T-helper 2 cell (primary cell): ENCODE results near the gene XIRP2.

Experiments
- DNase-seq, 5 experiments: peaks; one replicate each; pipeline versions ENCODE4 v3.0.0 to v3.0.0-alpha.2; 2012 to 2022
- total RNA-seq, 2 donors: gene quantifications; one replicate each; lab custom pipeline; 2026; lab: John Stamatoyannopoulos, UW

XIRP2 gene, protein sequence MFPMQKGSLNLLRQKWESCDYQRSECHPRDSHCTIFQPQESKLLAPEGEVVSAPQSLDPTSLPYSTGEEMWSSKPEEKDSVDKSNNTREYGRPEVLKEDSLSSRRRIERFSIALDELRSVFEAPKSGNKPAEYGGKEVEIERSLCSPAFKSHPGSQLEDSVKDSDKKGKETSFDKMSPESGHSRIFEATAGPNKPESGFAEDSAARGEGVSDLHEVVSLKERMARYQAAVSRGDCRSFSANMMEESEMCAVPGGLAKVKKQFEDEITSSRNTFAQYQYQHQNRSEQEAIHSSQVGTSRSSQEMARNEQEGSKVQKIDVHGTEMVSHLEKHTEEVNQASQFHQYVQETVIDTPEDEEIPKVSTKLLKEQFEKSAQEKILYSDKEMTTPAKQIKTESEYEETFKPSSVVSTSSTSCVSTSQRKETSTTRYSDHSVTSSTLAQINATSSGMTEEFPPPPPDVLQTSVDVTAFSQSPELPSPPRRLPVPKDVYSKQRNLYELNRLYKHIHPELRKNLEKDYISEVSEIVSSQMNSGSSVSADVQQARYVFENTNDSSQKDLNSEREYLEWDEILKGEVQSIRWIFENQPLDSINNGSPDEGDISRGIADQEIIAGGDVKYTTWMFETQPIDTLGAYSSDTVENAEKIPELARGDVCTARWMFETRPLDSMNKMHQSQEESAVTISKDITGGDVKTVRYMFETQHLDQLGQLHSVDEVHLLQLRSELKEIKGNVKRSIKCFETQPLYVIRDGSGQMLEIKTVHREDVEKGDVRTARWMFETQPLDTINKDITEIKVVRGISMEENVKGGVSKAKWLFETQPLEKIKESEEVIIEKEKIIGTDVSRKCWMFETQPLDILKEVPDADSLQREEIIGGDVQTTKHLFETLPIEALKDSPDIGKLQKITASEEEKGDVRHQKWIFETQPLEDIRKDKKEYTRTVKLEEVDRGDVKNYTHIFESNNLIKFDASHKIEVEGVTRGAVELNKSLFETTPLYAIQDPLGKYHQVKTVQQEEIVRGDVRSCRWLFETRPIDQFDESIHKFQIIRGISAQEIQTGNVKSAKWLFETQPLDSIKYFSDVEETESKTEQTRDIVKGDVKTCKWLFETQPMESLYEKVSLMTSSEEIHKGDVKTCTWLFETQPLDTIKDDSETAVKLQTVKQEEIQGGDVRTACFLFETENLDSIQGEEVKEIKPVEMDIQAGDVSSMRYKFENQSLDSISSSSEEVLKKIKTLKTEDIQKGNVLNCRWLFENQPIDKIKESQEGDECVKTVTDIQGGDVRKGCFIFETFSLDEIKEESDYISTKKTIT (N-terminal part only)
- 0 reads per million in 2 donors for total RNA-seq

DNA sequence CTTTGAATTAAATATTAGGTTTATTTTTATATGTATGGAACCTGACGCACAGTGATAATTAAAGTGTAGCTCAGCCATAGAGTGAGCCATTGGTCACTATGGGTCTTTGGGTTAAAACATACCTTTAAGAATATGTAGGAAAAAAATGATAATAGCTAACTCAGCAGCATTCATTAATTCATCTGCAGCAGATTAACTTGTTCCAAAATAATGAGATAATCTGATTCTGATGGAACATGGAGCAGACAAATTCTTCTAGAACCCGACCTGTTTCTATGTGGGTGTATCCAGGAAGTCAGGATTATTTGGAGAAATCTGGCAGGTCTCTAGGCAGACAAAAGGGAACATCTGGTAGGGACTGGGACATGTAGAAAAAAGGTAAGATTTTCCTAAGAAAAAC, at the start of gene XIRP2:
Gene XIRP2 (plus strand): TSS at position 301 of the 400 bp plus-strand sequence. CDS start 15,003 bp downstream, outside the sequence.
- DNase-seq = no peak

DNA sequence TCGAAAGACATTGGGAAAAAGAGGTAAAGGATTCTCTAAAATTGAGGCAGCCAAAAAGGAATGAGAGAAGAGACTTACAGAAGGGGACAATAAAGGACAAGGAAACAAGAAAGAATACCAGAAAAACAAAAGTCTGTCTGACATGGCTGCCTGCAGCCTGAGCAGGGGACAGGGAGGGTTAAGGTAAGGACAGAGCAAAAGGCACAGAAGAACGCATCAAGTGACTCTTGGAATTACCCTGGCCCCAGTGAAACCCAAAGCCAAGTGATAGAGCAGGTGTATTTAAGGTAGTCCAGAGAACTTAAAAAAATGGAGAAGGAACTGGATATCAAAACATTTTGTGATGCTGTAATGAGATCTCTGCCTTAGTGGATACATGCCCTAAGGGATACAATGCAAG, 47.1 kb upstream of the XIRP2 start:
- DNase-seq = no peak

DNA sequence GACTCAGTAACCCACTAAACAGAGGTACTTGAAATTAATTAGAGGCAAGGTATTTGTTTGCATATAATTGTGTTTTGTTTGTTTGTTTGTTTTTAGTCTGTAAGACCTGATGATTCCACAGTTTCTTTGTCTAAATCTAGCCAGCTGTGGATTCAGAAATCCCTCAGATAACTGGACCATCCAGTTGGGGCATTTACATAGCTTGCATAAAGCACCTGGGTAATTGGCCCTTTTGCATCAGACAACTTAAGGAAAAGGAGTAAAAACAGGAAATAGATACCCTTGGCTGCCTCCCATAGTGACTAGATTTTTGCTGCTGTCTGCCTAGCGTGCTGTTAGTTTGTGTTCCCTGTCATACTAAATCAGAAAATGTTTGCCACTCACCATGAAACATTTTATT, 46.6 kb upstream of the XIRP2 start:
- no peak for DNase-seq

DNA sequence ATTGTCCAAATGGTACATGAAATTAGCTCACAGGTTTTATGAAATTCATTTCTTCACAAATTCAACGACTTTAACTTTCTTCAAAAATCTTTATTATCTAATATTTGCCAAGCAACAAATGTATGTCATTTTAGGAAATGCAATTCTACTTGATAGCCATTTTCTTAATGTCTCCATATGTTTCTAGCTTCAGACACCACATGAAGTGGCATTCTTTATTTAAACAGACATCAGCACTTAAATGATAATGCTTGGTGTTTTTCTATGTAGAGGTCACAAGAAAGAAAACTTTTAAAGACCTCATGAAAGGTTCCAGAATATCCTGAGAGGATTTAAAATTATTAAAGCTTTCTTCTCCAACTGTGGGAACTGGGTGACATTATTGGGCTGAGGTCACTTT, 44.2 kb upstream of the XIRP2 start:
- no peak for DNase-seq

DNA sequence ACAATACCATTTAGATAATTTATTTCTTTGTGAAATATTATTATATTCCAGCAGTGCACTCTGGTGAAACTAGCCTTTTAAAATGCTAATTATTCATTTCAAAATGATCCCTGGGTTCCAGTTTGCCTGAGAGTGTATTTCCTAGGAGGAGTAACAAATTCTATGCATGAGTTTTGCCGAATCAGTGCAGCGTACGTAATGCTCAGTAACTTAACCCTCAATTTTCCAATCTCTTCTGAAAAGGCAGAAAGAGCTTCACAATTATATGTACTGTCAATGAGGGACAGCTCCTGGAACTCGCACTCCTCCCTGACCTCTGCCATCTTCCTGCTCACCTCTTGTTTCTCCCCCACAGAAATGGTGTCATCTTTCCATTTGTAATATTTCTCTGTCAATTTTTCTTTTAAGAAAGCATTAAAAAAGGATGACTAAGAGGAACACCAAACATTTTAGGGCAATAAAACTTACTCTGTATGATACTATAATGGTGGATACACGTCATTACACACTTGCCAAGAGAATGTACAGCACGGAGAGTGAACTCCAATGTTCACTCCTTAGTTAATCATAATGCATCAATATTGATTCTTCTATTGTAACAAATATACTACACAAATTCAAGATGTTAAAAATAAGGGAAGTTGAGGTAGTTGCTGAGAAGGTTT, 25.7 kb upstream of the XIRP2 start:
- DNase-seq = no peak

DNA sequence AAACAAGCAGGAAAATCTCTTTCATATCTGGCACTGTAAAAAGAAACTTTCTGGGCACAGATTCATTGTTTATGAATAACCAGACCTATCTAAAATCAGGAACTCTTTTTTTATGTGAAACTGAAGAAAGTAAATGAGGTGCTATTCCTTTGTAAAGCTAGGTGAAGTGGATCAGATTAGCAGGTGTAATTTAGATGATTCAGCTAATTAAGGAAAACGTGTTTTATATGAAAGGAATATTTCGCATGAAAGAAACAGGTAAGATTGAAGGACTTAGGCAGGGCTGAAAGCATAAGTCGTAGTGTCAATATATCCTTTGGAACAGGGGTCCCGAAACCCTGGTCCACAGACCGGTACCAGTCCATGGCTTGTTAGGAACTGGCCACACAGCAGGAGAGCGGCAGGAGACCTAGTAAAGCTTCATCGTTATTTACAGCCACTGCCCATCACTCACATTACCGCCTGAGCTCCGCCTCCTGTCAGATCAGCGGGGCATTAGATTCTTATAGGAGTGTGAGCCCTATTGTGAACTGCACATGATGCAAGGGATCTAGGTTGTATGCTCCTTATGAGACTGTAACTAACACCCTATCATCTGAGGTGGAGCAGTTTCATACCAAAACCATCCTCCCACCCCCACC, 20.3 kb upstream of the XIRP2 start:
- no peak for DNase-seq

GRCh38 chr2:166870346-166870745, 17.9 kb upstream of the XIRP2 start:
- DNase-seq = no peak

DNA sequence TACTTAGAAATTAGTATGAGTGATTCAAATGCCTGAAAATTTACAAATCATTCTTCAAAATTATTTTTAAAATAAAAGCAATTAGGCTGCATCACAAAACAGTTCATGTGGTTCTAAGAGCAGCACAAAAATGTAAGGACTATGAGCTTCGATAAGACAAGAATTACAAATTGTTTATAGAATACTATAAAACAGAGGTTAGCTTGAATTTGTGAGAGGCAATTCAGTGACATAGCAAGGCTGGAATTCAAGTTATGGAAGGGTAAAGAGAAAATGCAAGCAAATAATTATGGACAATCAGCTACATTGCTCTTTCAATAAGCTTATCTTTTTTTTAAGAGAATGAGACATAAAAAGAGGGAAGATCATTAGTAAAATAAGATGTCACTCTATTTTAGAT, 7.1 kb upstream of the XIRP2 start:
- no peak for DNase-seq

- no peak for DNase-seq
These were observed 5.4 kb upstream of the XIRP2 start for GRCh38 chr2:166882851-166883250.

DNA sequence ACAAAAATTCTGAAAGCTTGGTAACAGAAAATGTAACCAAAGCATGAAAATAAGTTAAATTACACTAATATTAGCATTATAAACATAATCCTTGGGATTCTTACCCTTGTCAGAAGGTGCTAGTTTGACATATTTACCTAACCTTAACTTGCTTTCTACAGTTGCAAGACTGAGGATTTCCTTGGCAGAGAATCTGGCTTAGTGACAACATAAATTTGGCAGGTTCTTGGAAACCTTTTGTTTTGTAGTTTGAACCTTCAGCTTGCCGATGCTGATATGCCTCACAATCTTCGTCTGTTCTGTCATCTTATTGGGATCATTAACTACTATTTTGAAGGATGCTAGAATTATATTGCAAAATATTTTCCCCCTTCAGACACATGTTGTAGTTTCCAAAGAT, 3.4 kb downstream of the XIRP2 start:
- no peak for DNase-seq

DNA sequence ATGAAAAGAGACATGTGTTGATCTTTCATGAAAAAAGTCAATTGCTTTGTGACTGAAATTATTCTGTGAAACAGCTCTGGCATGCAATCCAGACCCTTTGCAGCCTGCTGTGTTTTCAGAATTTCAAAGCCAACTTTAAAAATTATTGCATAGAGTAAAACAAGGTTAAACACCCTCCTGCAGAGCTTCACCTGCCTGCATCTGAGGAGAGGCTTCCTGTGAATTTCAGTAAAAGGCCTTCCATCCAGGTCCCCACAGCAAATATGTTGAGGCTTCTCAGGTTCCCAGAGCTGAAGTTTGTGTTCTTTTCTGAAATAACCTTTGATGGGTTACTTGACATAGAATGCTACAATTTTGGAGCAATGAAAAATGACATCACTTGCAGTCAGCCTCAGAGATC, 4.1 kb downstream of the XIRP2 start:
- DNase-seq = no peak

GRCh38 chr2:166895243-166895642, 7.0 kb downstream of the XIRP2 start:
- no peak for DNase-seq

- no peak for DNase-seq
These were observed 9.4 kb downstream of the XIRP2 start for GRCh38 chr2:166897666-166898065.

- DNase-seq = no peak
These were observed 11.4 kb downstream of the XIRP2 start for GRCh38 chr2:166899676-166900075.

DNA sequence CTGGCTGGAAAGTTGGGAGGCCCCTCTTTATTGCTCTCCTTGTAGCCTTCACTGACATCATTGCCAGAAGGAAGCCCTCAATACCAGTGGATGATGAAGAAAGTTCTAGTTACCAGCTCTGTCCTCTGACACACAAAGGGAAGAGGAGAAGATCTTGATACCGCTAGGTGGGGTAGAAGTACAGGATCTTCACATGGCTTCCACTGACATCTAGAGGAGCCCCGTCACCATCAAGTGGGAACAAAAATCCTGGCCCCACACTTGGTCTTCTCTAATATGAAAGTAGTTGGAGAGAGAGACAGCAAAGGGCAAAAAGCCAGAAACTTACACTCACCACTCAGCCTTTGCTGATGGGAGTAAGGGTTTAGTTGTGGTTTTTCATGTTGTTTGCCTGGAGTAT, 12.4 kb downstream of the XIRP2 start:
- DNase-seq = no peak

DNA sequence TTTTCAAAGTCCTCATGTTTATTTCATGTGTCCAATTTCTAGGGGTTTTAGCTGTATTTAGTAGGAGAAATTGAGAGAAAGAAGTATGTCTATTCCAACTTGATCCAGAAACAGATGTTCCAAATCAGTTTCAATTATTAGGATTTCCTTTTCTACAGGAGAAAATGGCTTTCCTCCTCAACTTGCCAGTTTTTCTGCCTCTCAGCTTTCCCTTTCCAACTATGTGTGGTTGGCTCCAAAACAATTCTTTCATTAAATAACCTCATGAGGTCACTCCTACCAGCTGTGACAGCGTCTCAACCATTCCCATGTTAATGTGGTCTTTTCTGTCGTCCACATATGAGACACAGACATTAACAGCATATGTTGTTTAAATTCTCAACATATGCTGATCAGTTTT, 13.1 kb downstream of the XIRP2 start:
- no peak for DNase-seq

GRCh38 chr2:166916987-166917386, 28.7 kb downstream of the XIRP2 start:
- no peak for DNase-seq

- no peak for DNase-seq
These were observed 29.1 kb downstream of the XIRP2 start for GRCh38 chr2:166917415-166917814.

DNA sequence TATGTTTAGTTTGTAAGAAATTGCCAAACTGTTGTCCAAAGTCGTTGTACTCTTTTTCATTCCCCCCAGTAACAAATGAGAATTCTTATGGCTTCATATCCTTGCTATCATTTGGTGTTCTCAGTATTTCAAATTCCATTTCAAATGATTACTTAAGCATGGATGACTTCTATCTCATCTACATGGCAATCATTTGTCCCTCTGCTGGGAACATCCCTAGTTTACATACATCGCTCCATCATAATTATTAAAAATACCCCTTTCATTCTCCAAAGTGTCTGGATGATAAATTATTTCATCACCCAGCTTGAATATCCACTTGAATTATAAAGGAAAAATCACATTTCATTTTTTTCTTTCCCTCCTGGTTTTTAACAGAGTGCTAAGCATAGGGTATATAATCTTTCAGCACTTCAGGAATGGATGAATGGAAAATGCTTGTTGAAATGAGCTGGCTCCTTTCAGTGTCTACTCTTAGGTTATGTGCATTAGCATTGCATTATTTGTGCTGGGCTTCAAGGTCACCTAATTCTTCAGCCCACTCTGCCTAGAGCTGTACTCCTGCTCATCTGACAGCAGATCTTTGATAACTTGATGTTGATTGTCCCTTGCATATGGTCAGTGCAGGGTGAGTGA, 33.1 kb downstream of the XIRP2 start:
- DNase-seq = no peak

GRCh38 chr2:166924967-166925366, 36.7 kb downstream of the XIRP2 start:
- no peak for DNase-seq

GRCh38 chr2:166926657-166927056, 38.4 kb downstream of the XIRP2 start:
- DNase-seq = no peak
